GM12875 (cell line): ENCODE data around the gene TMPRSS15.

Experiments
- H3K4me3 ChIP-seq: one replicate; pipeline ENCODE4 v1.5.1; 2011; ENCODE audit warnings: low read depth, low read length, control low read depth
- CTCF ChIP-seq: IDR thresholded peaks from 2 replicates; pipeline ENCODE4 v1.5.1; 2011; ENCODE audit warnings: low read depth, mild to moderate bottlenecking, control low read depth, inconsistent platforms, low read length, moderate library complexity, borderline replicate concordance; ENCODE audit not compliant: insufficient read depth

The TMPRSS15 gene

GRCh38 chr21:18228060-18228739, 175.4 kb downstream of the TMPRSS15 start:
- TF ChIP-seq CTCF = no peak
- no peak overlapping the region for H3K4me3 ChIP-seq

- no peak for TF ChIP-seq CTCF
- H3K4me3 ChIP-seq = no peak overlapping the region
Measured at GRCh38 chr21:18222346-18222745, 181.2 kb downstream of the TMPRSS15 start.

GRCh38 chr21:18220498-18220897, 183.1 kb downstream of the TMPRSS15 start:
- no peak for TF ChIP-seq CTCF

More at GRCh38 chr21:18220498-18220897, 183.1 kb downstream of the TMPRSS15 start:
- H3K4me3 ChIP-seq = no peak overlapping the region
